ENCODE results near the gene RPF1.
"Not testable (repeated sequence)": the region's sequence is repeated elsewhere in the genome, so short reads cannot be mapped to it uniquely, and the experiment has no call there.

RPF1 gene

DNA sequence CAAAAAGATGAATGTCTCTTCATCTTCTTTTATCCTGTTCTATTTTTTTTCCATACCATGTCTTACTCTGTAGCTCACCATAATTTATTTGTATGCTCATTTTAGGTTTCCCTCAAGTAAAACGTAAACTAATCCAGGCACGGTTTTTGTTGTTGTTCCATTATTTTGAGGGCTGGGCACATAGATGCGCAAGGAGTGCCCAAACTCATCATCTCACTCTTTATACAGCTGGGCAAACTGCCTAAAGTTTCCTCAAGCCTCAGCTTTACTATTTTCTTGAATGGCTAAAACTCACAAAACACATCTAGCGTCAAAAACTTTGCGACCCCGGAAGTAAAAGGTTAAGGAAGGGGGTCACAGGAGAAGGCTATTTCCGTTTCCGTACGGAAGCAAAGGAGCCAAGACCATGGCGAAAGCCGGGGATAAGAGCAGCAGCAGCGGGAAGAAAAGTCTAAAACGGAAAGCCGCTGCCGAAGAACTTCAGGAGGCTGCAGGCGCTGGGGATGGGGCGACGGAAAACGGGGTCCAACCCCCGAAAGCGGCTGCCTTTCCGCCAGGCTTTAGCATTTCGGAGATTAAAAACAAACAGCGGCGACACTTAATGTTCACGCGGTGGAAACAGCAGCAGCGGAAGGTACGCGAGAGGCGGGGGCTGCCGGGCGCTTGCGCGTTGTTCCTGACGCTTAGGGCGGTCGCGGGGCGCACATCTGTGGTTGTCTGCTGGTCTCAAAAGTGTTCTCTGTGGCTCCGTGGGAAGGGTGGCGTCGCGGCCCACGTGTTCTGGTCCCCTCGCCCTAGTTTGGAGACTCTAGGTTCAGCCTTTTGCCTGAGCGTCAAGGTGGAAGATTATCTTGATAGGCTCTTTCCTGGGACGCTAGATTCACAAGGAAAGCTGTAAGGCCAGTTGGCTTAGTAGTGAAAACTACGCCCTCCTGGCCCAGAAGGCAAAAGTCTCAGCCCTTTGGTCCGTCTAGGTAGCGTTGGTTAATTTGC is at the start of gene RPF1:
Gene RPF1, plus strand, starts transcription at position 391 of the 993 bp plus-strand sequence. Its CDS starts 16 bp downstream, at position 407.
- peak; percentile 77 for DNase-seq

GRCh38 chr1:84430546-84430945 is 48.5 kb upstream of the RPF1 start:
- no peak for DNase-seq

DNA sequence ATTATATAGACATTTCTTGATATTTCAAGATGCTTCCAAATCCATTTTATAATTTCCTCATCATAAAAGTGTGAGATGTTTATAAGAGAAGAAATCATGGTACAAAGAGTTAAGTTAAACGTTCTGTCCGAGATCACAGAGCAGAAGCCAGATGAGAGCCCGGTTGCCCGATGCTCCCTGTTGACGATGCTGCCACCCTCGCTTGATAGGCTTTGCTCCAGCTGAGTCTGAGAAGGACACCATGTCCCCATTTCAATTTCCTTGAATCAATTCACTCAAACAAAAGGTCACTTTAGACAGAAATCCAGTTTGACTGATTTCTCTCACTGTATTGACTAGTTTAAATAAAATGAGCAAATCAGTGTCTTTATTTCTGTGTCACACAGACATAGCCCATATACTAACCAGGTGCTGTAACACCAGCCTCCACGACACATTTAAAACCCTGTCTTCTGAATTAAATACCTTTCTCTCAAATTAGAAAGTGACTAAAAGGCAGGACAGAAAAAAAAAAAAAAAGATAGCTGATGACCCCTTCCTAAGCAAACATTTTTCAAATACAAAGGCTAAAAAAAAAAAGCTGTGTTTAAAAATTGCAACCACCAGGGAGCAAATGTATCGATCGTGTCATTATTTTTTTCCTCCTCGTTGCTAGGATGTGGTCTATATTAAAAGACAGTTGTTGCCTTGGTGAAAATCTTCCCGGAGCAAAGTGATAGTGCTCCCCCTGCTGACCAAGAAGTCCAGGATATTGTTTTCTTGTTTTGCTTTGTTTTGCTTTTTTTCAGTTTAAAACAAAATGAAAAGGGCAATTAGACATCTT is 45.6 kb upstream of the RPF1 start:
- peak; percentile 43 for DNase-seq

DNA sequence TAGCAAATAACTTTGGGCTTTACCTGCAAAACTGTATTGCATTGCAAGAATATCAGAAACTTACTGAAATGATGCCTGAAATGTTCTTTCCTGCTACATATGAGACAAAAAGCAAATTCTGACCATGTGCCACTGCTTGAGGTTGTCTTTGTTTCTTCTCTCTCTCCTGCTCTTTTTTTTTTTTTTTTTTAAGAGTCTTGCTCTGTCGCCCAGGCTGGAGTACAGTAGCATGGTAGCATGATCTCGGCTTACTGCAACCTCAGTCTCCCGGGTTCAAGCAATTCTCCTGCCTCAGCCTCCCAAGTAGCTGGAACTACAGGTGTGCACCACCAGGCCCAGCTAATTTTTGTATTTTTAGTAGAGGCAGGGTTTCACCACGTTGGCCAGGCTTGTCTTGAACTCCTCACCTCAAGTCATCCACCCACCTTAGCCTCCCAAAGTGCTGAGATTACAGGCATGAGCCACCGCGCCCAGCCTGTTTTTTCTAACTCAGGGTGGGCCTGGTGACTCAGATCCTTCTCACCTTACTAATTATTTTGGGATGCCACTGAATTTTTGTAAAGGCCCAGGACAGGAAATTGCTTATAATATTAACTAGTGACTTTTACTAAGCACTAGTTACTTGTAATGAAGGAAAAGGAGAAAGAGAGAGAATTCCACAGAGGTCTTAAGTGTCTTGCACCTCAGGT is 44.8 kb upstream of the RPF1 start:
- no peak for DNase-seq

- DNase-seq, result no peak
Observed at GRCh38 chr1:84434801-84435549, 44.1 kb upstream of the RPF1 start.

- DNase-seq, result no peak
Observed at GRCh38 chr1:84436876-84437655, 42.0 kb upstream of the RPF1 start.

DNA sequence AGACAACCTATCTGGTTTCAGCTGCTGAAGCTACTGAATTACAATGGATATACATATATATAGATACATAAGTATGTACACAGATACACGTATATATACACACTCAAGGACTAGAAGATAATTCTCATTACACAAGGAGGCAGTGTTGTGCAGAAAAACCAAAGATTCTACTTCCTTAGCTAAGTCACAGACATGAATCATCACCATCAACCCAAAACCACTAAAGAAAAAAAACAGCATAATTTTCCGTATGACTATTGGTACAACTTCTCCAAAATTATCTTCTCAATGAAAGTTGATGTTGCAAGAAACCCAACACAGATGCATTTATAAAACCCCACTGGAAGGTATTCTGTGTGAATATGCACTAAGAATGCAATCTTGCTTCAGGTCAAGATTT is 36.8 kb upstream of the RPF1 start:
- DNase-seq, result no peak

GRCh38 chr1:84442747-84443646 is 36.1 kb upstream of the RPF1 start:
- peak; percentile 16 for DNase-seq

GRCh38 chr1:84448704-84449103 is 30.4 kb upstream of the RPF1 start:
- DNase-seq, result not testable (repeated sequence)

GRCh38 chr1:84450910-84451309 is 28.2 kb upstream of the RPF1 start:
- DNase-seq, result no peak

DNA sequence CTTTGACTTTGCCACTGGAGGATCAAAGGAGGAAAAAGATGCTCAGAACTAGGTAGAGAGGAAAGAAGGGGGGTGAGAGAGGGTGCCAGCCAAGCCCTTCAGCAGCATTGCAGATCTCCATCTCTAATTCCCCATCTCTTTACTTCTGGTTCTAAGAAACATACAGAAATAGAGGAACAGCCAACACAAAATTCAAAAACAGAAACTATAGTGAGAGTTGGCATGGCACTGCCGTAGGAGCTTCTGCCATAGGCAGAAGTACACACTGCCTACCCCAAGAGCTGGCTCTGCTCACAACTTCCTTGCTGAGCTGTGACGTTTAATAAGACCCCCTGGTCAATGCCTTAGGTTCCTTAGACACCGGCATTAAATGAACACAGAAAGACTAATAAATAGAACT is 26.6 kb upstream of the RPF1 start:
- no peak for DNase-seq

GRCh38 chr1:84462118-84462517 is 16.9 kb upstream of the RPF1 start:
- DNase-seq, result no peak

DNA sequence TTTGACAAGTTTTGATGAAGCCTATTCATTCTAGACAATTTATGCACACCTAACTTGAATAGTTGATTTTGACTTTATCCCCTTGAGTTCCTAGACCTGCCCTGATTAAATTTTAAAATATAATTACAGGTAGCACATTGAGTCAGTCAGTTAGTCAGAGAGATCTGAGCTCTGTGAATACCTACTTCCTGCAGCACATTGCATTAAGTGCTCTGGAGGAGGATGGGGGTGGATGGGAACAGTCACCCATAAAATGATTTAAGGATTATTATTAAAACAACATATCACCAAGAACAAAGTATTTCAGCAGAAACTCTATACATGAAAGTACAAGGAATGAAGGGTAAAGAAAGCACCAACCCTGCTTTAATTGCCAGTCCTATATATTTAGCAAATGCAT is 11.8 kb upstream of the RPF1 start:
- no peak for DNase-seq

- DNase-seq, result no peak
Observed at GRCh38 chr1:84476225-84476624, 2.8 kb upstream of the RPF1 start.

DNA sequence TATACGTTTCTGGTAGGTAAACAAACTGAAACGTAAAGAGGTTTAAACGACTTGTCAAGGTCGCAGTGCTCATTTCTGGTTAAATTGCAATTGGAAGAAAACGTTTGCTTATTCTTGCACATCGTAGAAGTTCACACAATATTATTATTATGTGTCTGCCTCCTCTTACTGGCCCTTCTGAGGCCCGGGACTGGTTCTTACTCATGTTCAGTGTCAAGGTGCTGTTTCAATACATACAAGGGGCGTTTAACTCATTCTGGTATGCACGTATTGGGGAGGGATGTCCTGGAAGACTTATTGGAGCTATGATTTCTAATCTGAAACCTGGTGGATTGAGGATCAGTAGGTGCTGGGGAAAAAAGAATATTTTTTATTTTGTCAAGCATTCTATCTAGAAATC is 932 bp downstream of the RPF1 start:
- DNase-seq, result no peak

- no peak for DNase-seq
Observed at GRCh38 chr1:84480650-84481049, 1.6 kb downstream of the RPF1 start.

DNA sequence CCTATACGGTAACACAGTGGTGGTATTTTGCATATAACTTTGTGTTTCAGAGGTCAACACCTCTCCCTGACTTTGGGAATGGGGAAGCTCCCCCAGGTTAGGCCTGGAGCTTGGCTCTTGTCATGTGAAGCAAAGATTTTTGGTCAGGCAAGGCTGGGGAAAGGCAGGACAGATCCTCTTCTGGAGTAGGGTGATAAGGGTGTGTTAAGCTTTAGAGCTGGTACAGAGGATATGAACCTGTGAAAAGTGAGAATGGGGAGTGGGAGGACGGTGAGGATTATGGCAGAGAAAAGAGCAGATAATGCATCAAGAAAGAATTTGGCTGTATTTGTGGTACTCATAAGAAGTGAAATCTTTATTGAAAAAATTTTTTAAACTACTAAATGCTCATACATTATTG is 2.3 kb downstream of the RPF1 start:
- DNase-seq, result no peak

DNA sequence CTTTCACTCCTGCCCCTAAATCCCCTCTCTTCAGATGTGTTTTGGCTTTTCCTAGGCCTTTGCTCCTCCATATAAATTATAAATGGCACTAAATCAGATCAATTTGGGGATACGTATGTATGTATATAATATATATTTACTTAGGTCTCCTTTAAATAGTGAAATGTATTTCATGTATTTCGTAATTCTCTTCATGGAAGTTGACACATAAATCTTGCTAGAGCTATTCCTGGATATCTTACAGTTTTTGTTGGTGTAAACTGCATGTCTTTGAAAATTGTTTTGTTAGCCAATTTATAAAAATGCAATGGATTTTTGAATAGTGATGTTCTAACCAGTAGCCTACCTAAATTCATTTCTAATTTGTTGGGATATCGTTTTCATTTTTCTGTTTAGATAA is 9.0 kb downstream of the RPF1 start:
- no peak for DNase-seq

- no peak for DNase-seq
Observed at GRCh38 chr1:84489766-84490165, 10.7 kb downstream of the RPF1 start.

- DNase-seq, result no peak
Observed at GRCh38 chr1:84492726-84493125, 13.7 kb downstream of the RPF1 start.

- DNase-seq, result no peak
Observed at GRCh38 chr1:84493747-84494146, 14.7 kb downstream of the RPF1 start.
